CD4-positive, alpha-beta T cell treated with Interleukin-6 at 100 ng/mL for 8 hours (primary cell): ENCODE results near the gene OR10H5.
"Not testable (repeated sequence)": the region's sequence is repeated elsewhere in the genome, so short reads cannot be mapped to it uniquely, and the experiment has no call there.

ENCODE experiments used
- DNase-seq: peaks from one replicate; pipeline ENCODE4 v3.0.0-alpha.2; 2020; ENCODE audit warnings: mixed read lengths, low spot score

The OR10H5 gene

DNA sequence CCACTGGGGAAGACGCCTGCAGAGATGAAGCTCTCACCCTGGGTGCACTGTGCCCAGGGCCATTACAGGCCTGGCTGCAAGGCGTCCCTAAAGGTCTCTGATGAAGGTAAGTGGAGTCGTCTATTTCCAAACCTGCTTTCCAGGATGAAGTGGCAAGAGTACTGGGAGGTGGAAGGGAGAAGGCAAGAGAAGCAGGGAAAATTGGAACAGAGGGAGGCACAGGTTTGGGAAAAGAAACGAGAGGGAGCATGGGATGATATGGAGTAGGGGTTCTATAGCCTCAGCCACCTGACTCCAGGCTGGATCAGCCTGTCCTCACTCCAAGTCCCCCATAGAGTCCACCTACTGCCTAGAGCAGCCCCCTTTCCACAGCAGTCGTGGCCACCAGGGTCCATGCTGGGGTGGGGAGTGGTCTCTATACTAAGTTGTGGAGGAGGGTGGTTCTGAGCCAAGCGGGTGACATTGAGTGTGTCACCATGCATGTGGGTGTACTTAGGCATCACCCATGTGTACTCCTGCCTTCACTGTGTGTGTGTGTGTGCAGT is at the start of gene OR10H5:
TSS of gene OR10H5 (plus strand) at position 51 of the 545 bp plus-strand sequence. CDS start 6,388 bp downstream, outside the sequence.
- no peak for DNase-seq

- DNase-seq = no peak
Measured at GRCh38 chr19:15737722-15738121, 49.7 kb upstream of the OR10H5 start, which contains the start of gene OR10H3. OR10H3 (plus strand) TSS chr19:15737985; CDS start chr19:15741393, 3,408 bp downstream.

- no peak for DNase-seq
Measured at GRCh38 chr19:15740785-15741184, 46.7 kb upstream of the OR10H5 start.

DNA sequence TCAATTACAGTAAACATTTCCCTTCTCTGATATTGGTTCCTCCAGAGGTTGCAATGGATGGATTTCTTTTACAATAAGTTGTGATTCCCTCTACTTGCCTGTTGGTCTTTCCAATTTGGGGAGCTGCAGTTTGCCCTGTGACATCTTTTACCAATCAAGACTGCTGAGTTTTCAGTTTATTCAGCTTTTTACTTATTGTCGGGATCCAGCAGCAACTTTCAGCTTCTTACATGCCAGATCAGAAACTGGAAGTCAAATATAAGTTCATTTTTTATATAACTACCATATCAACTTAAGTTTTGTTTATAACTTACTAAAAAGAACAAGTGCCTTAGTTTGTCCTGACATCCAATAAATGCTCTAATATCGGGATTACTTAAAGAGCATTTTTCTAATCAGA is 39.2 kb upstream of the OR10H5 start:
- DNase-seq = no peak

GRCh38 chr19:15758379-15758778 is 29.1 kb upstream of the OR10H5 start:
- DNase-seq = no peak

GRCh38 chr19:15759962-15760565 is 27.4 kb upstream of the OR10H5 start:
- DNase-seq = no peak

DNA sequence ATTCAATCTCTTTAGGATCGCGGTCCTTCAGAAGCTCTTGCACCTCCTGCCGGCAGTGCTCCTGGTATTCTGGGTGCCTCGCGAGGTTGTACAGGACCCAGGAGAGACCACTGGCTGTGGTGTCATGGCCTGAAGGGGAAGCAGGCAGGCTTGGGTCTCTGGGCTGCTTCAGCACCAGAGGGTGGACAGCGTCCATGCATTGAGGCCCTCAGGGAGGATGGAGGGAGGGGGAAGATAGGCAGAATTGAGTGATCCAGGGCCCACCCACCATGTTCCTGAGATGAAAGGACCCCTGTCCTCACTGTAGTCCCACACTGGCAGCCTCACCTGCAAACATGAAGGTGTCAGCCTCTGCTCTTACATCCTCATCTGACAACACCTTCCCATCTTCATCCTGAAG is 17.9 kb upstream of the OR10H5 start:
- no peak for DNase-seq

DNA sequence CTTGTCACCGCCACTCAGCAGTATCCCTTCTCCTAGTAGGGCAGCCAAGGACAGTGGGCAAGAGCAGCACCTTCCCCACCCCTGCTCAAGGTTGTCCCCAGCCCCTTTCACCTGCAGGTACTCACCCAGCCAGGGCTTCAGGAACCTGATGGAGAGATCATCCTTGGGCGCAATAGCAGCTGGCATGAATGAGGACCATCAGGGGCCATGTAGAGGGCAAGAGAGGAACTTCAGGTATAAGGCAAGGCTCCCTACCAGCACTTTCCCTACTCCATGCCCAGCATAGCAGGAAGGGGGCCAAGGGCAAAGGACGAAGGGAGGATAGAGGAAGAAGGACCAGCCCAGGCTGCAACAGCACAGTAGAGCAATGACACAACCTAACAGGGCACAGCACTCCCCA is 13.3 kb upstream of the OR10H5 start:
- not testable (repeated sequence) for DNase-seq

DNA sequence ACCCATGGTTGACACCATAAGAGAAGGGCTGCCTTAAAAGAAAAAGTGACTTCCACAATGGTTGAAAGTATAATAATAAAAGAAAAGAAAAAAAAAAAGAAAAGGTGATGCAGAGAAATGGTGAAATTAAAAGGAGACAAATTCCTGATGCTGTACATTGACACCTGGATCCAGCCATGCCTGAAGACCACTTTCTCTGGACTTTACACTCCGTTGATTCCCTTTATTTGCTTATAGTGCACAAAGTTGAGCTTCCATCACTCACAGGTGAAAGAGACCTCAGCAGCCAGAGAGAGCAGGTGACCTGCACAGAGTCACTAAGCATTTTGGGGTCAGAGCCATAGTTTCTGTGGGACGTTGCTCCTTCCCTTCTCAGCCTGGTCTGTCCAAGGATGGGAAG is 12.2 kb upstream of the OR10H5 start:
- no peak for DNase-seq

DNA sequence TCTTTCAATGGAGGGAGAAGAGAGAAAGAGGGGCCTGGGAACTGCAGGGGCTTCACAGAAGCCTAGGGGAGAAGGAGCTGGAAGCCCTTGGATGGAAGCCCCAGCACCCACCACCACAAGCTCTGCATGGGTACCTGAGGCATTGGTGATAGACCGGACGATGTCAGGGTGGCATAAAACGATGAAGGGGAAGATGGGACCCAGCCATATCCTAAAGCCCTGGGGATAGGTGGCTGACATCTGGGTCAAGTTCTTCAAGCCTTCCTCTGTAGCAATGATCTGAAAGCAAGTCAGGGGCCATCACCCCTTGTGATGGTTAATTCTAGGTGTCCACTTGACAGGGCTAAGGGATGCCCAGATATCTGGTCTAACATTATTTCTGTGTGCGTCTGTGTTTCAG is 11.2 kb upstream of the OR10H5 start:
- DNase-seq = no peak

- DNase-seq = no peak
Measured at GRCh38 chr19:15776991-15777970, 10.2 kb upstream of the OR10H5 start.

DNA sequence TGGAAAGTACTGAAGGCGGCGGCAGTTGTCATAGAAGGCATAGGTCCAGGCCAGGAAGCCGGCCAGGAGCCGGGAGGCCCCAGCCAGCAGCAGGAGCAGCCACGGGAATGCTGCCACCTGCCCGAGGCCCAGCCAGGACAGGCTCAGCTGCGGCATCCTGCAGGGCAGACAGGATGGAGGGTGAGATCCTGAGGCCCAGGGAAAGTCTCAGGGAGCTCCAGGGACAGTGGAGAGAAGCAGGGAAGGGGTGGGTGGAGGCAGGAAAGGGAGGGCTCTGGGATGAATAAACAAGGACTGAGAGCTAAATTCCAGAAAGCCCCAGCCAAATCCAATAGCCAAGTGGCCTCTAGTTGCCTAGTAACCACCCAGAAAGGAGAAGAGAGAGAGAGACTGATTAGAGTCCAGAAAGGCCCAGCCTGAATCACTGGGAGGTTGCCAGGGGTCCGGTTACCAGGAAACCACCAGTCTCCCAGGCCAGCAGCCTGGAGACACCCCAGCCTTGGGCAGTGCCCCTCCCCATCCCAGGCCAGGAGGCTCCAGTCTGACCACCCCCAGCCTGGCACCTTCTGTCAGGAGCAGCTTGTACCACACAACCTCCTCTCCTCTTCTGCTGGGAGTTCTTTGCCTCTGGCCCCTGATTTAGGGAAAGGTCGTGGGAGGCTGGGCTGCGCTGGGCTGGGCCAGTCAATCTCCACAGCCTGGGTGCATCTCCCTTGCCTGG is 7.5 kb upstream of the OR10H5 start:
- no peak for DNase-seq

DNA sequence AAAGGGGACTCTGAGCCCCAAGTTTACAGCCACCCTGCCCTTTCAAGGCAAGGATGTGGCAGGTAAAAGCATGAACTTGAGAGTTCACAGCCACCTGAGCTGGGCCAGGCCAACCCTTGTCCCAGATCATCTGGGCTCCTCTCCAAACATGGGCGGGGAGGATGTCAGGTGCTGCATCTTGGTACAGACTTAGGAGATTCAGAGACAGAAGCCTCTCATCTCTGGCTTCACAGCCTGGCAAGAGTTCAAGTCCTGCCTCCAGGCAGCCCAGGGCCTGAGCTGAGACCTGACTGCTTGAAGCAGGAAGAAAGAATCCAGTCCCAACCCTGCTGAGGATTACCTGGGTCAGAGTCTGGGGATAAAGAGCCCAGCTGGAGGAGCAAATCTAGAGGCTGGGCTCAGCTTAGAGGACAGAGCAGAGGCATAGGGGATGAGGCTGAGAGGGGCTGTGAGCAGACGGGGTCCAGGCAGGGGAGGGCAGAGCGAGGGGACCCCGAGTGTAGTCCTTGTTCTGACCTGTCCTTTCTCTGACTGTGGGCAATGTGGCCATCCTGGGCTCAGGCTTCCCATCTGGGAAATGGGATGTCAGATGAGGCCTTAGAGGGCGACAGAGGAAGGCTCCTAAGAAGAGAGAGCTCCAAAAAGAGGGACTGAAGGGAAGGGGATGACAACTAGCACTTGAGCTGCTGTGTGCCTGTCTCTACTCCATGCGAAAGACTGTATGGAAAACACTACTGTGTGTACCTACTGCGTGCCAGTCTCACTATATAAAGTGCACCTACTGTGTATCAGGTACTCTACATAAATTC is 6.6 kb upstream of the OR10H5 start:
- no peak for DNase-seq

DNA sequence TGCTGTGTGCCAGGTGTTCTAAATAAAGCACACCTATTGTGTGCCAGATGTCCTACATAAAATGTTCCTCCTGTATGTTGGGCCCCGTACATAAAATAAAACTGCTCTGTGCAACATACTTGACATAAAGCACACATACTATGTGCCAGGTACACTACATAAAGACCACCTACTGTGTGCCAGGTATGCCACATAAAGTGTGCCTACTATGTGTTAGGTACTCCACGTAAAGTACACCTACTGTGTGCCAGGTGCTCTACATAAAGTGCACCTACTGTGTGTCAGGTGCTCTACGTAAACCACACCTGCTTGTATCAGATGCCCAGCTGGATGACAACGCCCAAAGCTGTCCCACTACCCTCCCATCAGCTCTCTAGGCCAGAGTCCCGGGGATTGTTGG is 5.8 kb upstream of the OR10H5 start:
- no peak for DNase-seq

GRCh38 chr19:15782211-15782610 is 5.2 kb upstream of the OR10H5 start:
- DNase-seq = no peak

GRCh38 chr19:15782896-15783295 is 4.6 kb upstream of the OR10H5 start:
- DNase-seq = not testable (repeated sequence)

DNA sequence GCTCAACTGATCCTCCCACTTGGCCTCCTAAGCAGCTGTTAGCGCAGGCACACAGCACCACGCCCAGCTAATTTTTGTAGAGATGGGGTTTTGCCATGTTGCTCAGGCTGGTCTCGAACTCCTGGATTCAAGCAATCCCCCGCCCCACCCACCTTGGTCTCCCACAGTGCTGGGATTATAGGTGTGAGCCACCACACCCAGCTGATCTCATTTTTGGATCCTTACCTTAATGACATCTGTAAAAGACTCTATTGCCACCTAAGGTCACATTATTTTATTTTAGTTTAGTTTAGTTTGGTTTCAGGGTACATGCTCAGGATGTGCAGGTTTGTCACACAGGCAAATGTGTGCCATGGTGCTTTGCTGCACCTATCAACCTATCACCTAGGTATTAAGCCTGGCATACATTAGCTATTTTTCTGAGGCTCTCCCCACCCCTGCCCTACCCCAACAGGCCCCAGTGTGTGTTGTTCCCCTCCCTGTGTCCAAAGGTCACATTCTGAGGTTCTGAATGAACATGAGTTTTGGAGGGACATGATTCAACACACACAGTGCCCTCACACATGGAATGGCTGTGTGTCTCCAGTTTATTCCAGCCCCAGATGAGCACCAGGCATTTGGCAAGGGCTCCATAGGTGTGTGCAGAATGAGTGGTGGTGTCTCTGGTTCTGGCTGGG is 1.3 kb downstream of the OR10H5 start:
- DNase-seq = no peak

DNA sequence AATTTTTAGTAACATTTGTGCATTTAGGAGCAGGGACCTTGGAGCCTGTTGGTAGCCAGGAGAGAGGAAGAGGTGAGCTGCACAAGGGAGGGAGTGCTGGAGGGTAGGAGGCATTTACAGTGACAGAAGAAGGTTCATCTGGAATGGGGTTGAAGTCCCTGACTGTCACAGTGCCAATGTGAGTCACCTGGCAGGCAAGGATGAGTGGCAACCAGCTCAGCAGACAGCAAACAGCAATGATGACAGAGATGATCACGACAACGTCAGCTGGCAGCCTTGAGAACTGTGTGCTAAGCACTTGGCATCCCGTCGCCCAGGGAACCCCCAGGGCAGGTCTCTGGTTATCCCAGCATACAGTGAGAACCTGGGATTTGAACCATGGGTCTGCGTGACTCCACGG is 2.6 kb downstream of the OR10H5 start:
- DNase-seq = no peak

GRCh38 chr19:15794279-15794678 is 6.8 kb downstream of the OR10H5 start:
- not testable (repeated sequence) for DNase-seq

DNA sequence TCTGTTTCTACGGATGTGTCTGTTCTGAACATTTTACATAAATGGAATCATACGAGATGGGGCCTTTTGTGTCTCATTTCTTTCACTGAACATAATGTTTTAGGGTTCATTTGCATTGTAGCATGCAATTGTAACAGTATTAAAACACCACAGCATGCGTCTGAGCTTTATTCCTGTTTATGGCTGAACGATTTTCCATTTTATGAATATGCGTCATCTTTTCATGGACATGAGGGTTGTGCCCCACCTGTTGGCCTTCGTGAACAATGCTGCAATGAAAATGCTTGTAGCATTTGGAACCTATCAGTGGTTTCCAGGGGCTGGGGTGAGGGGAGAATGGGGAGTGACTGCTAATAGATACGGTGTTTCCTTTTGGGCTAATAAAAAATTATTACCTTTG is 22.9 kb downstream of the OR10H5 start:
- DNase-seq = no peak

- no peak for DNase-seq
Measured at GRCh38 chr19:15811476-15811875, 24.0 kb downstream of the OR10H5 start.
